Astrocyte (in vitro differentiated cells and primary cell): Measurements from ENCODE around the gene NOTCH4. TPM values are rescaled to one million over a fixed set of nuclear protein-coding genes. Genes with fewer than 3 reads are reported as not detected.

Experiments
- DNase-seq: peaks from one replicate; pipeline ENCODE4 v3.0.0-alpha.2; 2010; ENCODE audit warnings: low read depth
- FAIRE-seq: peaks from 2 replicates; lab custom pipeline; 2011; peaks lifted over from hg19 to GRCh38; lab: Jason Lieb, UNC
- H2AFZ ChIP-seq: 2 replicates; pipeline ENCODE4 v1.6.0; 2012; ENCODE audit warnings: low read depth, low read length, inconsistent platforms
- H3K27ac ChIP-seq: 2 replicates; pipeline ENCODE4 v1.5.1; 2011; ENCODE audit warnings: low read depth, low read length, inconsistent platforms
- H3K27me3 ChIP-seq: 2 replicates; pipeline ENCODE4 v1.6.0; 2011; ENCODE audit warnings: low read length, inconsistent platforms; ENCODE audit not compliant: insufficient read depth
- H3K36me3 ChIP-seq: 2 replicates; pipeline ENCODE4 v1.5.1; 2011; ENCODE audit warnings: low read length, inconsistent platforms; ENCODE audit not compliant: insufficient read depth
- H3K4me1 ChIP-seq: 2 replicates; pipeline ENCODE4 v1.5.1; 2011; ENCODE audit warnings: low read length, inconsistent platforms; ENCODE audit not compliant: insufficient read depth
- H3K4me2 ChIP-seq: 2 replicates; pipeline ENCODE4 v1.6.0; 2012; ENCODE audit warnings: low read length, inconsistent platforms
- H3K4me3 ChIP-seq: 2 replicates; pipeline ENCODE4 v1.5.1; 2011; ENCODE audit warnings: low read depth, mild to moderate bottlenecking, low read length, inconsistent platforms; ENCODE audit not compliant: insufficient read depth
- H3K79me2 ChIP-seq: 2 replicates; pipeline ENCODE4 v1.6.0; 2012; ENCODE audit warnings: mild to moderate bottlenecking, low read length, inconsistent platforms; ENCODE audit not compliant: insufficient read depth
- H3K9ac ChIP-seq: 2 replicates; pipeline ENCODE4 v1.6.0; 2012; ENCODE audit warnings: mild to moderate bottlenecking, low read length, inconsistent platforms
- H3K9me3 ChIP-seq: 2 replicates; pipeline ENCODE4 v1.5.1; 2012; ENCODE audit warnings: low read depth, mild to moderate bottlenecking, low read length, inconsistent platforms; ENCODE audit not compliant: insufficient read depth
- H4K20me1 ChIP-seq: 2 replicates; pipeline ENCODE4 v1.6.0; 2012; ENCODE audit warnings: low read length, inconsistent platforms; ENCODE audit not compliant: insufficient read depth
- H3K27ac Mint-ChIP-seq: one replicate; pipeline ENCODE4 v1.8.0; 2021; ENCODE audit warnings: mild to moderate bottlenecking, mixed read lengths; ENCODE audit not compliant: unreplicated experiment
- H3K27me3 Mint-ChIP-seq: one replicate; pipeline ENCODE4 v1.8.0; 2021; ENCODE audit warnings: low read depth, mixed read lengths; ENCODE audit not compliant: unreplicated experiment
- H3K36me3 Mint-ChIP-seq: one replicate; pipeline ENCODE4 v1.8.0; 2021; ENCODE audit warnings: low read depth, mixed read lengths; ENCODE audit not compliant: unreplicated experiment
- H3K4me1 Mint-ChIP-seq: one replicate; pipeline ENCODE4 v1.8.0; 2021; ENCODE audit warnings: low read depth, mixed read lengths; ENCODE audit not compliant: unreplicated experiment
- H3K4me3 Mint-ChIP-seq: one replicate; pipeline ENCODE4 v1.8.0; 2021; ENCODE audit warnings: mild to moderate bottlenecking, moderate library complexity, mixed read lengths; ENCODE audit not compliant: unreplicated experiment
- H3K9me3 Mint-ChIP-seq: one replicate; pipeline ENCODE4 v1.8.0; 2021; ENCODE audit warnings: mild to moderate bottlenecking, mixed read lengths; ENCODE audit not compliant: unreplicated experiment
- EZH2 ChIP-seq: IDR thresholded peaks from 2 replicates; pipeline ENCODE4 v1.6.1; 2012; ENCODE audit warnings: mild to moderate bottlenecking, low read length, inconsistent platforms; ENCODE audit not compliant: insufficient read depth
- total RNA-seq: library from RNA; stranded (reverse); gene quantifications from 2 replicates; pipeline ENCODE4 v1.2.1, GENCODE V29; 2021
- TF ChIP-seq, protein P1 (sequence below): IDR thresholded peaks from 2 replicates; pipeline ENCODE4 v1.5.1; 2011; ENCODE audit warnings: low read depth, mild to moderate bottlenecking, inconsistent platforms, low read length, moderate library complexity; ENCODE audit not compliant: insufficient read depth

The NOTCH4 gene
- total RNA-seq, 1 donor from 2014 or later = 0.57 TPM

DNA sequence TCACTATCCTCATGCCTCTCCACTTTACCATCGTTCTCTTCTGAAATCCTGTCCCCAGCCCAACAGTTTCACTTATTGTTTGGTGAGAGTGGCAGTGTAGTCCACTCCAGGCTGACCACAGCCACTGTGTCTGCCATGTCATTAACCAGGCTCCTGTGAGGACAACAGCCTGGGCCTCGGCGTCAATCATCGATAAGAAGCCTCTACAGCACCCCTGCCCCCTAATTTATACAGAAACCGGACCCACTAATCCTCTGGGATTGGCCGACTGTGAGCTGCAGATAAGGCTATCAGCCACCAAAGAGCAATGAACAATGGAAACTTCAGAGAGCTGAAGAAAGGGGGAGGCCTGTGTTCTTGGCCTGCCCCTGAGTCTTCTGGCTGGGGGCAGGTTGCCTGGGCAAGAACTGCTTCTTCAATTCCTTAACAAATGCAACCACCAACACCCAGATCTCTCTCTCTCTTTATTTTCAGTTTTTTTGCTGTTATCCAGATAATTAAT, 56.1 kb downstream of the NOTCH4 start:
- peak overlapping the region; percentile 41 for H3K27ac Mint-ChIP-seq
- FAIRE-seq (no peak), DNase-seq (no peak)
- TF ChIP-seq, protein P1, sequence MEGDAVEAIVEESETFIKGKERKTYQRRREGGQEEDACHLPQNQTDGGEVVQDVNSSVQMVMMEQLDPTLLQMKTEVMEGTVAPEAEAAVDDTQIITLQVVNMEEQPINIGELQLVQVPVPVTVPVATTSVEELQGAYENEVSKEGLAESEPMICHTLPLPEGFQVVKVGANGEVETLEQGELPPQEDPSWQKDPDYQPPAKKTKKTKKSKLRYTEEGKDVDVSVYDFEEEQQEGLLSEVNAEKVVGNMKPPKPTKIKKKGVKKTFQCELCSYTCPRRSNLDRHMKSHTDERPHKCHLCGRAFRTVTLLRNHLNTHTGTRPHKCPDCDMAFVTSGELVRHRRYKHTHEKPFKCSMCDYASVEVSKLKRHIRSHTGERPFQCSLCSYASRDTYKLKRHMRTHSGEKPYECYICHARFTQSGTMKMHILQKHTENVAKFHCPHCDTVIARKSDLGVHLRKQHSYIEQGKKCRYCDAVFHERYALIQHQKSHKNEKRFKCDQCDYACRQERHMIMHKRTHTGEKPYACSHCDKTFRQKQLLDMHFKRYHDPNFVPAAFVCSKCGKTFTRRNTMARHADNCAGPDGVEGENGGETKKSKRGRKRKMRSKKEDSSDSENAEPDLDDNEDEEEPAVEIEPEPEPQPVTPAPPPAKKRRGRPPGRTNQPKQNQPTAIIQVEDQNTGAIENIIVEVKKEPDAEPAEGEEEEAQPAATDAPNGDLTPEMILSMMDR = no peak
- no peak for TF ChIP-seq EZH2
- no peak overlapping the region for H3K4me3 ChIP-seq
- H3K9me3 Mint-ChIP-seq = peaks cover 2% of the 10 kb centered on the region
- H3K4me2 ChIP-seq = no peak overlapping the region
- no peaks in the 10 kb centered on the region for H3K27me3 ChIP-seq
- H3K4me1 ChIP-seq = peaks cover 13% of the 10 kb centered on the region
- no peak overlapping the region for H3K9ac ChIP-seq
- H3K36me3 ChIP-seq = peaks cover 12% of the 10 kb centered on the region
- peaks cover 33% of the 10 kb centered on the region for H3K36me3 Mint-ChIP-seq
- no peak overlapping the region for H3K27ac ChIP-seq
- H3K4me1 Mint-ChIP-seq = peaks cover 16% of the 10 kb centered on the region
- peak overlapping the region; percentile 9 for H3K4me3 Mint-ChIP-seq
- no peaks in the 10 kb centered on the region for H3K27me3 Mint-ChIP-seq
- peaks cover 9% of the 10 kb centered on the region for H3K79me2 ChIP-seq
- no peak overlapping the region for H2AFZ ChIP-seq
- no peaks in the 10 kb centered on the region for H3K9me3 ChIP-seq
- peaks cover 16% of the 10 kb centered on the region for H4K20me1 ChIP-seq

DNA sequence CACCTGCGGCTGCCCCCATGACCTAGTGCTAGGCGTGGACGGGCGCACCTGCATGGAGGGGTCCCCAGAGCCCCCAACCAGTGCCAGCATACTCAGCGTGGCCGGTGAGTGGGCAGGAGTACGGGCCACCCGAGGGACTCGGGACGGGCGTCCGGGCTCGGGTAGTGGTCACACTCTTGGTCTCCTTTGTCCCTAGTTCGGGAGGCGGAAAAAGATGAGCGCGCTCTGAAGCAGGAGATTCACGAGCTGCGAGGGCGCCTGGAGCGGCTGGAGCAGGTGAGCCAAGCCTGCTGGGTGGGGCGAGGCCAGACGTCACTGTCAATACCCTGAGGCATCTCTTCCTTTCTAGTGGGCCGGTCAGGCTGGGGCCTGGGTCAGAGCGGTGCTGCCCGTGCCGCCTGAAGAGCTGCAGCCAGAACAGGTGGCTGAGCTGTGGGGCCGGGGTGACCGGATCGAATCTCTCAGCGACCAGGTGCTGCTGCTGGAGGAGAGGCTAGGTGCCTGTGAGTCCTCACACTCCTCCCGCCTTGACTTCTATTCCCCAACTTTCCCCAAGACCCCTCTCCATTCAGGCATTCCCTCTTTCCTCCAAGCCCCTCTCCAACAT, 56.6 kb downstream of the NOTCH4 start:
- peaks cover 37% of the 10 kb centered on the region for H3K36me3 Mint-ChIP-seq
- H2AFZ ChIP-seq = no peak overlapping the region
- H3K4me1 Mint-ChIP-seq = peaks cover 13% of the 10 kb centered on the region
- H3K9me3 ChIP-seq = no peaks in the 10 kb centered on the region
- H3K36me3 ChIP-seq = peaks cover 12% of the 10 kb centered on the region
- H4K20me1 ChIP-seq = peaks cover 12% of the 10 kb centered on the region
- H3K4me1 ChIP-seq = peaks cover 13% of the 10 kb centered on the region
- DNase-seq (no peak), FAIRE-seq (no peak)
- no peaks in the 10 kb centered on the region for H3K27me3 Mint-ChIP-seq
- no peak overlapping the region for H3K4me3 Mint-ChIP-seq
- no peak overlapping the region for H3K27ac ChIP-seq
- peaks cover 2% of the 10 kb centered on the region for H3K9me3 Mint-ChIP-seq
- H3K9ac ChIP-seq = no peak overlapping the region
- no peak overlapping the region for H3K27ac Mint-ChIP-seq
- no peaks in the 10 kb centered on the region for H3K27me3 ChIP-seq
- H3K79me2 ChIP-seq = peaks cover 4% of the 10 kb centered on the region
- TF ChIP-seq, protein P1 = no peak
- no peak for TF ChIP-seq EZH2
- no peak overlapping the region for H3K4me2 ChIP-seq
- no peak overlapping the region for H3K4me3 ChIP-seq

DNA sequence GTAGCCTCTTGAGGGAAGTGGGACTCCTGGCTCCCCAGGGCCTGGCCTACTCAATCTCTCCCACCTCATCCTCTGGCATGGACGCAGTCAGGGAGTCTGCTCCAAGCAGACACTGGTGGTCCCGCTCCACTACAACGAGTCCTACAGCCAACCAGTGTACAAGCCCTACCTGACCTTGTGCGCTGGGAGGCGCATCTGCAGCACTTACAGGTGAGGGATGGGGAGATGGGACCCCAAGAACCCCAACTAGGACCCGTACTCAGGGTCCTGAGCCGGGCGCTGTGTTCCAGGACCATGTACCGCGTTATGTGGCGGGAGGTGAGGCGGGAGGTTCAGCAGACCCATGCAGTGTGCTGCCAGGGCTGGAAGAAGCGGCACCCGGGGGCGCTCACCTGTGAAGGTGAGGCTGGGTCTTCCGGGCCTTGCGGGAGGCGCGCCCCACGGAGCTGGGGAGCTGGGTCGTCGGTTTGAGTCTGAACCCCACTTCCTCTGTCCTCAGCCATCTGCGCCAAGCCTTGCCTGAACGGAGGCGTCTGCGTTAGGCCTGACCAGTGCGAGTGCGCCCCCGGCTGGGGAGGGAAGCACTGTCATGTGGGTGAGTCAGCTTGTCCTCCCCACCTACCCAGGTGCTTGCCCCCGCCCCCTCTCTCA, 57.3 kb downstream of the NOTCH4 start:
- no peak overlapping the region for H3K4me3 Mint-ChIP-seq
- H3K27ac ChIP-seq = no peak overlapping the region

More for the DNA sequence above, 57.3 kb downstream of the NOTCH4 start:
- Histone ChIP-seq H3K4me3 (no peak overlapping the region), H3K27me3 (no peaks in the 10 kb centered on the region), H3K36me3 (peaks cover 12% of the 10 kb centered on the region), H3K4me1 (peaks cover 13% of the 10 kb centered on the region), H2AFZ (no peak overlapping the region), H3K4me2 (no peak overlapping the region), H4K20me1 (peaks cover 10% of the 10 kb centered on the region), H3K9ac (no peak overlapping the region), H3K9me3 (no peaks in the 10 kb centered on the region), H3K79me2 (peaks cover 4% of the 10 kb centered on the region)
- TF ChIP-seq, protein P1 = no peak
- no peak for TF ChIP-seq EZH2
- FAIRE-seq = no peak
- Mint-ChIP-seq H3K4me1 (peaks cover 13% of the 10 kb centered on the region), H3K9me3 (peaks cover 2% of the 10 kb centered on the region), H3K27me3 (no peaks in the 10 kb centered on the region), H3K36me3 (peaks cover 35% of the 10 kb centered on the region), H3K27ac (no peak overlapping the region)
- no peak for DNase-seq
